Central memory CD8-positive, alpha-beta T cell (primary cell): ENCODE data around the gene ADRA2A.

ENCODE experiments used
- ATAC-seq: fragments of 150-1000 bp; cut with Tn5 transposase; replicated peaks from 2 replicates; pipeline ENCODE4 v1.10.0; 2022; ENCODE audit warnings: mild to moderate bottlenecking, moderate FRiP score, moderate number of reproducible peaks; ENCODE audit not compliant: poor library complexity, severe bottlenecking; ENCODE audit errors: extremely low read depth
- DNase-seq, 2 donors: peaks; one replicate each; pipeline ENCODE4 v3.0.0; 2021; ENCODE audit warnings: low spot score in 2 of 2
- H3K27ac Mint-ChIP-seq: one replicate; pipeline ENCODE4 v1.8.0; 2022; ENCODE audit warnings: low read depth, mild to moderate bottlenecking, moderate library complexity, mixed read lengths
- H3K27me3 Mint-ChIP-seq: one replicate; pipeline ENCODE4 v1.8.0; 2022; ENCODE audit warnings: mixed read lengths
- H3K36me3 Mint-ChIP-seq: one replicate; pipeline ENCODE4 v1.8.0; 2022; ENCODE audit warnings: mild to moderate bottlenecking, moderate library complexity, mixed read lengths; ENCODE audit not compliant: insufficient read depth
- H3K4me1 Mint-ChIP-seq: one replicate; pipeline ENCODE4 v1.8.0; 2022; ENCODE audit warnings: mixed read lengths
- H3K4me3 Mint-ChIP-seq: one replicate; pipeline ENCODE4 v1.8.0; 2022; ENCODE audit warnings: mild to moderate bottlenecking, moderate library complexity, mixed read lengths
- H3K9me3 Mint-ChIP-seq: one replicate; pipeline ENCODE4 v1.8.0; 2022; ENCODE audit warnings: mixed read lengths

Gene ADRA2A

GRCh38 chr10:111107023-111107422, 30.2 kb downstream of the ADRA2A start:
- Mint-ChIP-seq H3K27me3 (peaks cover 29% of the 10 kb centered on the region), H3K9me3 (no peaks in the 10 kb centered on the region), H3K27ac (no peak overlapping the region), H3K4me3 (no peak overlapping the region), H3K4me1 (no peaks in the 10 kb centered on the region), H3K36me3 (no peaks in the 10 kb centered on the region)
- DNase-seq (no peak), ATAC-seq (no peak)

- Mint-ChIP-seq H3K27me3 (peaks cover 23% of the 10 kb centered on the region), H3K36me3 (no peaks in the 10 kb centered on the region), H3K4me3 (no peak overlapping the region), H3K9me3 (no peaks in the 10 kb centered on the region), H3K27ac (no peak overlapping the region), H3K4me1 (no peaks in the 10 kb centered on the region)
- ATAC-seq (no peak), DNase-seq (no peak)
Observed at GRCh38 chr10:111107846-111108245, 31.0 kb downstream of the ADRA2A start.

- Mint-ChIP-seq H3K4me3 (no peak overlapping the region), H3K27me3 (peaks cover 19% of the 10 kb centered on the region), H3K9me3 (no peaks in the 10 kb centered on the region), H3K36me3 (no peaks in the 10 kb centered on the region), H3K27ac (no peak overlapping the region), H3K4me1 (no peaks in the 10 kb centered on the region)
- ATAC-seq (no peak), DNase-seq (no peak)
Observed at GRCh38 chr10:111108441-111108840, 31.6 kb downstream of the ADRA2A start.

- Mint-ChIP-seq H3K27me3 (peaks cover 17% of the 10 kb centered on the region), H3K36me3 (no peaks in the 10 kb centered on the region), H3K27ac (no peak overlapping the region), H3K4me1 (peaks cover 8% of the 10 kb centered on the region), H3K9me3 (no peaks in the 10 kb centered on the region), H3K4me3 (no peak overlapping the region)
- DNase-seq = no peak
- no peak for ATAC-seq
Observed at GRCh38 chr10:111109501-111110242, 32.8 kb downstream of the ADRA2A start.

- peaks cover 11% of the 10 kb centered on the region for H3K4me1 Mint-ChIP-seq
- no peak for ATAC-seq
- no peaks in the 10 kb centered on the region for H3K9me3 Mint-ChIP-seq
- H3K27me3 Mint-ChIP-seq = peaks cover 6% of the 10 kb centered on the region
- no peak for DNase-seq
- H3K27ac Mint-ChIP-seq = no peak overlapping the region
- H3K36me3 Mint-ChIP-seq = no peaks in the 10 kb centered on the region
- H3K4me3 Mint-ChIP-seq = no peak overlapping the region
Observed at GRCh38 chr10:111110771-111111170, 33.9 kb downstream of the ADRA2A start.

GRCh38 chr10:111112333-111112732, 35.5 kb downstream of the ADRA2A start:
- no peaks in the 10 kb centered on the region for H3K9me3 Mint-ChIP-seq

GRCh38 chr10:111113238-111113960, 36.6 kb downstream of the ADRA2A start:
- no peak overlapping the region for H3K4me3 Mint-ChIP-seq
- no peak for DNase-seq
- H3K4me1 Mint-ChIP-seq = peaks cover 11% of the 10 kb centered on the region
- H3K27ac Mint-ChIP-seq = no peak overlapping the region
- no peaks in the 10 kb centered on the region for H3K9me3 Mint-ChIP-seq
- H3K27me3 Mint-ChIP-seq = no peaks in the 10 kb centered on the region
- no peaks in the 10 kb centered on the region for H3K36me3 Mint-ChIP-seq
- ATAC-seq = no peak

More at GRCh38 chr10:111112333-111112732, 35.5 kb downstream of the ADRA2A start:
- Mint-ChIP-seq H3K4me1 (peaks cover 11% of the 10 kb centered on the region), H3K36me3 (no peaks in the 10 kb centered on the region), H3K27me3 (no peaks in the 10 kb centered on the region), H3K4me3 (no peak overlapping the region), H3K27ac (no peak overlapping the region)
- DNase-seq = no peak
- ATAC-seq = no peak

- H3K4me1 Mint-ChIP-seq = peaks cover 11% of the 10 kb centered on the region
- H3K27me3 Mint-ChIP-seq = no peaks in the 10 kb centered on the region
- DNase-seq = no peak
- no peak overlapping the region for H3K4me3 Mint-ChIP-seq
- no peak for ATAC-seq
- no peaks in the 10 kb centered on the region for H3K9me3 Mint-ChIP-seq
- no peaks in the 10 kb centered on the region for H3K36me3 Mint-ChIP-seq
- H3K27ac Mint-ChIP-seq = no peak overlapping the region
Observed at GRCh38 chr10:111113961-111114757, 37.3 kb downstream of the ADRA2A start.

- H3K9me3 Mint-ChIP-seq = no peaks in the 10 kb centered on the region
- no peak overlapping the region for H3K27ac Mint-ChIP-seq
- no peaks in the 10 kb centered on the region for H3K36me3 Mint-ChIP-seq
- no peak overlapping the region for H3K4me3 Mint-ChIP-seq
- H3K27me3 Mint-ChIP-seq = no peaks in the 10 kb centered on the region
- DNase-seq (no peak), ATAC-seq (no peak)
- peaks cover 11% of the 10 kb centered on the region for H3K4me1 Mint-ChIP-seq
Observed at GRCh38 chr10:111114758-111115500, 38.1 kb downstream of the ADRA2A start.

- no peak overlapping the region for H3K4me3 Mint-ChIP-seq
- DNase-seq (no peak), ATAC-seq (no peak)
- H3K4me1 Mint-ChIP-seq = peaks cover 11% of the 10 kb centered on the region
- no peaks in the 10 kb centered on the region for H3K36me3 Mint-ChIP-seq
- H3K27ac Mint-ChIP-seq = no peak overlapping the region
- peaks cover 8% of the 10 kb centered on the region for H3K27me3 Mint-ChIP-seq
- H3K9me3 Mint-ChIP-seq = no peaks in the 10 kb centered on the region
Observed at GRCh38 chr10:111116211-111116610, 39.4 kb downstream of the ADRA2A start.

- H3K36me3 Mint-ChIP-seq = no peaks in the 10 kb centered on the region
- no peak overlapping the region for H3K4me3 Mint-ChIP-seq
- no peaks in the 10 kb centered on the region for H3K9me3 Mint-ChIP-seq
- DNase-seq = no peak
- ATAC-seq = no peak
- H3K4me1 Mint-ChIP-seq = peaks cover 11% of the 10 kb centered on the region
- no peak overlapping the region for H3K27ac Mint-ChIP-seq
- H3K27me3 Mint-ChIP-seq = peaks cover 15% of the 10 kb centered on the region
Observed at GRCh38 chr10:111116762-111117445, 40.1 kb downstream of the ADRA2A start.
